Heart right ventricle (tissue), 16 donors: ENCODE measurements around the gene GOSR2. TPM values are rescaled to one million over a fixed set of nuclear protein-coding genes. Genes with fewer than 3 reads are reported as not detected.

Experiments
- ATAC-seq, 8 donors: fragments of 200-7000 bp; cut with Tn5 transposase; one replicate each; pipeline ENCODE4 v1.9.1; 2020; ENCODE audit warnings: mild to moderate bottlenecking in 8 of 8, moderate library complexity in 8 of 8, moderate number of reproducible peaks in 1 of 8
- DNase-seq, 2 donors: peaks; one replicate each; pipeline ENCODE4 v3.0.0-alpha.2; 2020
- H3K27ac ChIP-seq, 10 donors: fragments of 200-600 bp; sonication (generic) in 2 of 10; one replicate each; pipeline versions ENCODE4 v1.5.0 to v1.8.0; 2020 to 2022; ENCODE audit warnings: mild to moderate bottlenecking in 3 of 10
- H3K27me3 ChIP-seq, 7 donors: fragments of 200-600 bp; one replicate each; pipeline ENCODE4 v1.8.0; 2021 to 2022; ENCODE audit warnings: mild to moderate bottlenecking in 2 of 7
- H3K36me3 ChIP-seq, 9 donors: fragments of 200-600 bp; sonication (generic) in 1 of 9; one replicate each; pipeline versions ENCODE4 v1.5.0 to v1.8.0; 2020 to 2022; ENCODE audit warnings: mild to moderate bottlenecking in 2 of 9
- H3K4me1 ChIP-seq, 9 donors: fragments of 200-600 bp; sonication (generic) in 1 of 9; one replicate each; pipeline versions ENCODE4 v1.5.0 to v1.8.0; 2020 to 2022; ENCODE audit warnings: mild to moderate bottlenecking in 4 of 9
- H3K4me3 ChIP-seq, 10 donors: fragments of 200-600 bp; sonication (generic) in 2 of 10; one replicate each; pipeline versions ENCODE4 v1.5.0 to v1.8.0; 2020 to 2022; ENCODE audit warnings: mild to moderate bottlenecking in 7 of 10, moderate library complexity in 2 of 10
- H3K9me3 ChIP-seq, 11 donors: fragments of 200-600 bp in 10 of 11; sonication (generic) in 2 of 11; one replicate each; pipeline versions ENCODE4 v1.5.0 to v1.8.0; 2013 to 2022; ENCODE audit warnings: mild to moderate bottlenecking in 2 of 11, control low read depth in 1 of 11, moderate library complexity in 1 of 11
- CTCF ChIP-seq, 9 donors: fragments of 200-600 bp; sonication (generic) in 2 of 9; IDR thresholded peaks; one replicate each; pipeline versions ENCODE4 v1.5.0 to v1.8.0; 2021 to 2022; ENCODE audit warnings: antibody characterized with exemption in 9 of 9, mild to moderate bottlenecking in 5 of 9, moderate library complexity in 1 of 9
- WGBS, 2 donors: extraction: QIAGEN DNeasy Blood & Tissue Kit; methylation state at CpG; one replicate each; pipeline ENCODE4 v1.1.7; 2013; ENCODE audit warnings: inconsistent platforms in 1 of 2; 5-methylcytosine and 5-hydroxymethylcytosine counted together
- intact Hi-C, 10 donors: fragments of 100-400 bp; cut with DNase I; formaldehyde crosslinking; loops; one replicate each; pipeline versions ENCODE4 v1.11.1 to v1.14.2; 2022
- polyA plus RNA-seq, 2 donors: library from polyadenylated mRNA; stranded (reverse); fragments of 200-250 nt; gene quantifications; one replicate each; pipeline ENCODE4 v1.2.3, GENCODE V29; 2013
- total RNA-seq, 10 donors: library from RNA; stranded (reverse); fragmentation: NEBNext Ultra II Directional in 3 of 10; extraction: Animal tissue kit (Norgen Biotek cat#: 25700) in 3 of 10; gene quantifications; one replicate each; pipeline versions ENCODE4 v1.2.1 to v1.2.4, GENCODE V29; 2021 to 2023
- donor health status: Arrhythmogenic right ventricular cardiomyopathy.
- donor health status: ischemic (EF 13 %, LVEDD 7.1; RV severe dilation, severe dysfunction).
- donor health status: healthy with polysubstance abuse.
- donor health status: DM: no; HTN: yes; CAD: no.
- donor health status: DM: no; HTN: no; CAD: no.
- donor health status: ischemic (EF 25% LVEDD 6.9; RV normal size, moderate dysfunction).
- donor health status: ischemic (EF 25% LVEDD 5.7; RV mildly dilated, moderate dysfunction).
- donor health status: healthy.
- donor health status: DM: yes; HTN: yes; CAD: no.
- donor health status: Ischemic cardiomyopathy.
- donor health status: ischemic (EF 35%, LVEDD 5.7; RV mildly dilated, moderate dysfunction).
- donor health status: nonischemic (EF 11% LVEDD 7.7; RV severe dilation, severe dysfunction).
- donor health status: DM: yes; HTN: yes; CAD: no.
- donor health status: PGD.
- donor health status: ischemic (EF 29% LVEDD 5.4; RV normal size, mild dysfunction).
- donor health status: nonischemic (EF 23%, LVEDD 6.1; RV moderate dilation, normal function).

The GOSR2 gene
- total and polyA plus RNA-seq, 12 donors = 20.3 to 47.3 (median 40.0) TPM

DNA sequence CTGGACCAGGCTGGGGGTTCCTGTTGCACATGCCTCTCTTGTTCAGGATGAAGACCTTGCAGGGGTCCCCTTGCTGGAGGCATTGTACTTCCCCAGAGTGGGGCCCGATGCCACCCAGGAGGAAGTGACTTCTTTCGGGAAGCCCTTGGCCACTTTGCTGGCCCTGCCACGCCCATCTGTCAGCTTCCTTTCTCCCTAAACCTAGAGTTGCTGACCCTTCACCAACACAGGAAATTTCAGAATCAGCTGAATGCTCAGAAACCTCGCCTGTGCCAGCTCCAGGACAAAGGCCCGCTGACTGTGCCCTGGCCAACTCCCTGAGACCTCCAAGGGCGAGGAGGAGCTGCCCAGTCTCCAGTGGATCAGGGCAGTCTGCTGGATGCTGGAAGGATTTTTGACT is 44.9 kb upstream of the GOSR2 start:
- H3K9me3 ChIP-seq = no peaks in the 10 kb centered on the region
- TF ChIP-seq CTCF (IDR thresholded peaks at IDR 0.05) = no peak
- no peak overlapping the region for H3K4me3 ChIP-seq
- peak; percentile 45 to 82 (median 70) for ATAC-seq
- intact Hi-C loops = no loop called here
- H3K27ac ChIP-seq = peak overlapping the region in 7 of 10 donors; percentile 6 to 87 (median 37)
- DNase-seq = peak; percentile 27 to 41
- H3K36me3 ChIP-seq = no peaks in the 10 kb centered on the region
- peaks cover 0 to 41% (median 3%) of the 10 kb centered on the region in 9 donors for H3K4me1 ChIP-seq
- 58 to 65% methylated on average over 6 of the region's 6 CpGs for WGBS, 2 donors
- H3K27me3 ChIP-seq = peaks cover 0 to 7% (median 0%) of the 10 kb centered on the region in 7 donors

DNA sequence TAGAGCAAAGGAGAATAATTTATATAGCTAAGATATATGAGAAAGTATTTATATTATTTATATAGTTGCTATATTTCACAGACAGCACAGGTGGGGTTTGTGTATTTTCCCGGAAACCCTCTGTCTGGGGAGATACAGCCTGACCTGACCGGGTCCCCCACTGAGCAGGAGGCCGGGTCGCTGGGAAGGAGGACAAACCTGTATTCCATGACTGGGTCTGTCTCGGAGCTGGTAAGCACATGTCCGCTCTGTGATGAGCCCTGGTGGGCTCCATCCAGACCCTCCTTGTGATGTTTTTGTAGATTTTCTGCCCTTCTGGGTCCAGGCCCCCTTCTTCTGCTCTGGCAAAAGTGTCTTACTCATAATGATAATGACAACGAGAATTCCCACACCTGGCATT is 43.9 kb upstream of the GOSR2 start:
- Histone ChIP-seq H3K27ac (peak overlapping the region in 3 of 10 donors; percentile 13 to 87 (median 19)), H3K4me1 (peaks cover 0 to 41% (median 3%) of the 10 kb centered on the region in 9 donors), H3K4me3 (no peak overlapping the region), H3K9me3 (no peaks in the 10 kb centered on the region), H3K36me3 (no peaks in the 10 kb centered on the region), H3K27me3 (peaks cover 0 to 16% (median 5%) of the 10 kb centered on the region in 7 donors)
- no peak for ATAC-seq
- WGBS, 2 donors = 79 to 81% methylated on average over 7 of the region's 7 CpGs
- intact Hi-C loops = no loop called here
- no peak for TF ChIP-seq CTCF (IDR thresholded peaks at IDR 0.05)
- DNase-seq = no peak

DNA sequence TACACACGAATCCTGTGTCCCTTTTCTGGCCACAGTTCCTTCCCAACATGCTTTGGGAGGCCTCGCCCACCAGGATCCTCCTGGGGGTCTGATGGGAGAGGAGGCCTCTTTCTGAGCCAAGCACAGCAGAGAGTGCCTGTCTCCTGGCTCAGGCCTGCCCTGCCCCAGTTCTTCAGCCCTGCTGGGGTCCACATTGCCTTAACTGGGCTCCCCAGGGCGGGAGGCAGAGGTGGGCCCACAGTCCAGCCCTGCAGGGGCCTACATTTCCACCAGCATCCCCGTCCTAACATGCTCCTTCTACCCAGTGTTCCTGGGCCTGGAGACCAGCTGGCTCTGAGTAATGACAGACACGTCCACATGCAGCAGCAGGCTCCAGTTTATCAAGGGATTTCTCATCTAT is 41.9 kb upstream of the GOSR2 start:
- Histone ChIP-seq H3K9me3 (no peaks in the 10 kb centered on the region), H3K36me3 (no peaks in the 10 kb centered on the region), H3K4me3 (no peak overlapping the region), H3K4me1 (peaks cover 0 to 30% (median 3%) of the 10 kb centered on the region in 9 donors), H3K27me3 (peaks cover 0 to 34% (median 18%) of the 10 kb centered on the region in 7 donors), H3K27ac (no peak overlapping the region)
- TF ChIP-seq CTCF (IDR thresholded peaks at IDR 0.05) = no peak
- DNase-seq (no peak), ATAC-seq (no peak)
- intact Hi-C loops = no loop called here
- 86% methylated on average over 5 of the region's 5 CpGs for WGBS, 2 donors

- no peak for TF ChIP-seq CTCF (IDR thresholded peaks at IDR 0.05)
- no peak for ATAC-seq
- DNase-seq = no peak
- Histone ChIP-seq H3K27me3 (peaks cover 0 to 42% (median 29%) of the 10 kb centered on the region in 7 donors), H3K4me1 (peaks cover 0 to 13% (median 3%) of the 10 kb centered on the region in 9 donors), H3K27ac (no peak overlapping the region), H3K4me3 (no peak overlapping the region), H3K9me3 (no peaks in the 10 kb centered on the region), H3K36me3 (no peaks in the 10 kb centered on the region)
- WGBS, 2 donors = 85 to 89% methylated on average over 8 of the region's 8 CpGs
- intact Hi-C loops = no loop called here
Measured at GRCh38 chr17:46882666-46883065, 40.3 kb upstream of the GOSR2 start.
